Endothelial cell (in vitro differentiated cells): ENCODE data around the gene SUN5. TPM values are rescaled to one million over a fixed set of nuclear protein-coding genes. Genes with fewer than 3 reads are reported as not detected.
"Not testable (repeated sequence)": the region's sequence is repeated elsewhere in the genome, so short reads cannot be mapped to it uniquely, and the experiment has no call there.

ENCODE experiments used
- DNase-seq: peaks from one replicate; pipeline ENCODE4 v3.0.0; 2021; ENCODE audit warnings: low spot score
- H3K27ac Mint-ChIP-seq: one replicate; pipeline ENCODE4 v1.8.0; 2021; ENCODE audit warnings: mixed read lengths, inconsistent platforms; ENCODE audit not compliant: unreplicated experiment
- H3K27me3 Mint-ChIP-seq: one replicate; pipeline ENCODE4 v1.8.0; 2021; ENCODE audit warnings: mild to moderate bottlenecking, moderate library complexity, mixed read lengths, inconsistent platforms; ENCODE audit not compliant: unreplicated experiment
- H3K36me3 Mint-ChIP-seq: one replicate; pipeline ENCODE4 v1.8.0; 2021; ENCODE audit warnings: mild to moderate bottlenecking, low read depth, mixed read lengths, inconsistent platforms; ENCODE audit not compliant: unreplicated experiment
- H3K4me1 Mint-ChIP-seq: one replicate; pipeline ENCODE4 v1.8.0; 2021; ENCODE audit warnings: mild to moderate bottlenecking, mixed read lengths, inconsistent platforms; ENCODE audit not compliant: unreplicated experiment
- H3K4me3 Mint-ChIP-seq: one replicate; pipeline ENCODE4 v1.8.0; 2021; ENCODE audit warnings: mild to moderate bottlenecking, mixed read lengths, inconsistent platforms; ENCODE audit not compliant: unreplicated experiment
- H3K9me3 Mint-ChIP-seq: one replicate; pipeline ENCODE4 v1.8.0; 2021; ENCODE audit warnings: mixed read lengths, inconsistent platforms; ENCODE audit not compliant: unreplicated experiment
- total RNA-seq: library from RNA; stranded (reverse); fragmentation: NEBNext Ultra II Directional; extraction: Animal tissue kit (Norgen Biotek cat#: 25700); gene quantifications from one replicate; pipeline ENCODE4 v1.2.1, GENCODE V29; 2021; ENCODE audit not compliant: unreplicated experiment
- TF ChIP-seq, protein P1 (sequence below): fragments of 200-600 bp; sonication (generic); IDR thresholded peaks from one replicate; pipeline ENCODE4 v1.5.0; 2021; ENCODE audit warnings: antibody characterized with exemption; ENCODE audit not compliant: unreplicated experiment

The SUN5 gene
- total RNA-seq, 1 donor from 2014 or later, result not detected

DNA sequence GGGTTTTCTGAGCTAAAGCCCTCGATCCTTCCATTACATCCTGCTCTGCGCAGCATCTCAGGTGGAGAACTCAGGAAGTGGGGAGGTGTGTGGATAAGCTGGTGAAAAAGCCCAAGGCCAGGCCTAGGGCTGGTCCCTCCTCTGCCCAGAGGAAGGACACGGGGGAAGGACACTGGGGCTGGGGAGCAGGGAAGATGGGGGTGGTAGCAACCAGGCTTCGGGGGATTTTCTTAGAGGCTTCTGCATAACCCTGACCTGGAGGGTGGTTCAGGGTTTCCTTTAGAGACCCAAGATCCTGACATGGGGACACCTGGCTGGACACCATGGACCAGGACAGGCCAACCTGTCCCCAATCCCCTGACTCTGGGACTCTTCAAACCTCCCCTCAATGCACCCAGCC, 37.9 kb downstream of the SUN5 start:
- Mint-ChIP-seq H3K4me3 (no peak overlapping the region), H3K4me1 (peaks cover 31% of the 10 kb centered on the region), H3K27ac (no peak overlapping the region), H3K36me3 (no peaks in the 10 kb centered on the region), H3K9me3 (no peaks in the 10 kb centered on the region), H3K27me3 (peaks cover under 1% of the 10 kb centered on the region)
- TF ChIP-seq, protein P1, sequence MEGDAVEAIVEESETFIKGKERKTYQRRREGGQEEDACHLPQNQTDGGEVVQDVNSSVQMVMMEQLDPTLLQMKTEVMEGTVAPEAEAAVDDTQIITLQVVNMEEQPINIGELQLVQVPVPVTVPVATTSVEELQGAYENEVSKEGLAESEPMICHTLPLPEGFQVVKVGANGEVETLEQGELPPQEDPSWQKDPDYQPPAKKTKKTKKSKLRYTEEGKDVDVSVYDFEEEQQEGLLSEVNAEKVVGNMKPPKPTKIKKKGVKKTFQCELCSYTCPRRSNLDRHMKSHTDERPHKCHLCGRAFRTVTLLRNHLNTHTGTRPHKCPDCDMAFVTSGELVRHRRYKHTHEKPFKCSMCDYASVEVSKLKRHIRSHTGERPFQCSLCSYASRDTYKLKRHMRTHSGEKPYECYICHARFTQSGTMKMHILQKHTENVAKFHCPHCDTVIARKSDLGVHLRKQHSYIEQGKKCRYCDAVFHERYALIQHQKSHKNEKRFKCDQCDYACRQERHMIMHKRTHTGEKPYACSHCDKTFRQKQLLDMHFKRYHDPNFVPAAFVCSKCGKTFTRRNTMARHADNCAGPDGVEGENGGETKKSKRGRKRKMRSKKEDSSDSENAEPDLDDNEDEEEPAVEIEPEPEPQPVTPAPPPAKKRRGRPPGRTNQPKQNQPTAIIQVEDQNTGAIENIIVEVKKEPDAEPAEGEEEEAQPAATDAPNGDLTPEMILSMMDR, result no peak
- DNase-seq, result no peak

- Mint-ChIP-seq H3K36me3 (no peaks in the 10 kb centered on the region), H3K4me3 (no peak overlapping the region)
- no peak for DNase-seq
Observed at GRCh38 chr20:32965581-32966373, 38.5 kb downstream of the SUN5 start.

DNA sequence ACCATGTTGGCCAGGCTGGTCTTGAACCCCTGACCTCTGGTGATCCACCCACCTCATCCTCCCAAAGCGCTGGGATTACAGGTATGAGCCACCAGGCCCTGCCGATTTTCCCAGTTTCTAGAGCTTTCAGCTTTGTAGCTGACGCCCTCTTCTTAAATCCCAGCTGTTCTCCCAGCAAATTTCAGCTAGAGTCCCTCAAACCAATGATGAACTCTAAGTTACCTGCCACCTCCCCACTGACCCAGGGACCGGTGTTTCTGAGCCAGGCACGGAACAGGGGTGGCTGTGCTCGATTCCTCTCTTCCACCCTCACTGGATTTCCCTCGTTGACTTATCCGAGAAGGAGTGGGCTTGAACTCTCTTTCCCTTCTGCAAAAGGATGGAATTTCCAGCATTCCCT, 39.1 kb downstream of the SUN5 start:
- H3K27ac Mint-ChIP-seq, result no peak overlapping the region
- peaks cover 22% of the 10 kb centered on the region for H3K4me1 Mint-ChIP-seq
- H3K27me3 Mint-ChIP-seq, result peaks cover 3% of the 10 kb centered on the region
- no peak for DNase-seq
- no peaks in the 10 kb centered on the region for H3K36me3 Mint-ChIP-seq
- no peaks in the 10 kb centered on the region for H3K9me3 Mint-ChIP-seq
- TF ChIP-seq, protein P1, result no peak
- H3K4me3 Mint-ChIP-seq, result no peak overlapping the region

More at GRCh38 chr20:32965581-32966373, 38.5 kb downstream of the SUN5 start:
- Mint-ChIP-seq H3K9me3 (no peaks in the 10 kb centered on the region), H3K27me3 (peaks cover 3% of the 10 kb centered on the region), H3K4me1 (peaks cover 27% of the 10 kb centered on the region), H3K27ac (no peak overlapping the region)
- TF ChIP-seq, protein P1, result no peak

DNA sequence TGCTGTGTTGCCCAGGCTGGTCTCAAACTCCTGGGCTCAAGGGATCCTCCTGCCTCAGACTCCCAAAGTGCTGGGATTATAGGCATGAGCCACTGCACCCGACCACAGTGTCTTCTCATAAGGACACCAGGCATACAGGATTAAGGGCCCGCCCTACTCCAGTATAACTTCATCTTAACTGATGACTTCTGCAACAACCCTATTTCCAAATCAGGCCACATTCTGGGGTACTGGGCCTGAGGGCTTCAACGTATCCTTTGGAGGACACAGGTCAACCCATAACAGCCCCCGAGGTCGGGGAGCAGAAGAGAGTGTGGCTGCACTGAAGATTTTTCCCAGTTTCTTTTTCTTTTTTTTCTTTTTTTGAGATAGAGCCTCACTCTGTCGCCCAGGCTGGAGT, 39.7 kb downstream of the SUN5 start:
- DNase-seq, result no peak
- H3K4me3 Mint-ChIP-seq, result no peak overlapping the region
- H3K36me3 Mint-ChIP-seq, result no peaks in the 10 kb centered on the region
- peaks cover 3% of the 10 kb centered on the region for H3K27me3 Mint-ChIP-seq
- no peaks in the 10 kb centered on the region for H3K9me3 Mint-ChIP-seq
- peaks cover 17% of the 10 kb centered on the region for H3K4me1 Mint-ChIP-seq
- TF ChIP-seq, protein P1, result no peak
- H3K27ac Mint-ChIP-seq, result no peak overlapping the region

DNA sequence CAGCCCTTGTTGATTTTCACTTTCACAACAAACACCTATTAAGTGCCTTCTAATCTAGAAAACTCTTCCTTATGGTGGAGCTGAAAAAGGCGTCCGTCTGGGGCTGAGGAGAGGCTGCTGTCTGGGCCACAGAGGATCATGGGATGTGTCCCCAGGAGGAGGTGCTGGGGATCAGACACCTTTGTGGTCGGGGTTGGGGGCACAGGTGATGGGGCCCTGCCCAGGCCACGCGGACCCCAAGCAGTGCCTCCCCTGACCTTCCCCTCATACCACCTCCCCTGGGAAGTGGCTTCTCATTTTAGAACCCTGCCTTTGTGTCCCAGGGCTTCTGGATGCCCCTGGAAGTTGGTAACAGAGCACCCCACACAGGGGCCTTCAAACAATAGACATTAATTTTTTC, 41.1 kb downstream of the SUN5 start:
- peaks cover 3% of the 10 kb centered on the region for H3K27me3 Mint-ChIP-seq
- H3K4me1 Mint-ChIP-seq, result peaks cover 11% of the 10 kb centered on the region
- H3K9me3 Mint-ChIP-seq, result no peaks in the 10 kb centered on the region
- TF ChIP-seq, protein P1, result no peak
- no peak overlapping the region for H3K4me3 Mint-ChIP-seq
- H3K36me3 Mint-ChIP-seq, result peaks cover 7% of the 10 kb centered on the region
- H3K27ac Mint-ChIP-seq, result no peak overlapping the region
- no peak for DNase-seq

DNA sequence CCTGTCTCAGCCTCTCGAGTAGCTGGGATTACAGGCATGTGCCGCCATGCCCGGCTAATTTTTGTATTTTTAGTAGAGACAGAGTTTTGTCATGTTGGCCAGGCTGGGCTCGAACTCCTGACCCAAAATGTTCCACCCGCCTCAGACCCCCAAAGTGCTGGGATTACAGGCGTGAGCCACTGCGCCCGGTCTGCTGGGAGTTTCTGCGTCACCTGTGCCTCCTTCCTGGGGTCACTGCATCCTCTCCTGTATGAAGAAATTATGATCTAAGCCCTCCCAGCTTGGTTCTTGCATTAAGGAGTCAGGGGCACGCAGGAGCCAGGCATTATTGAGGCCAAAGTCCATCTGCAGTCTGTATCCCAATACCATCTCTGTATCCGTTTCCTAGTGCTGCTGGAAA, 41.6 kb downstream of the SUN5 start:
- H3K27me3 Mint-ChIP-seq, H3K27ac Mint-ChIP-seq, DNase-seq, H3K4me3 Mint-ChIP-seq, H3K4me1 Mint-ChIP-seq, H3K36me3 Mint-ChIP-seq, H3K9me3 Mint-ChIP-seq: not testable (repeated sequence)
